Smooth muscle cell of the brain vasculature (primary cell): ENCODE data around the gene SOHLH1.

Experiments used
- DNase-seq: peaks from one replicate; pipeline ENCODE4 v3.0.0-alpha.2; 2012; ENCODE audit warnings: low read depth, low spot score

The SOHLH1 gene

GRCh38 chr9:135704483-135704882 lies 5.2 kb upstream of the SOHLH1 start:
- no peak for DNase-seq

GRCh38 chr9:135703726-135704125 lies 4.4 kb upstream of the SOHLH1 start:
- no peak for DNase-seq

GRCh38 chr9:135701959-135702721 lies 2.9 kb upstream of the SOHLH1 start, which contains the start of gene KCNT1:
Gene KCNT1, plus strand, starts transcription at chr9:135702185. Its CDS starts 74 bp downstream, at chr9:135702259.
- DNase-seq = no peak

- no peak for DNase-seq
These were observed 2.0 kb upstream of the SOHLH1 start for GRCh38 chr9:135701067-135701958.

- DNase-seq = no peak
These were observed 1.2 kb upstream of the SOHLH1 start for GRCh38 chr9:135700525-135700924.

- no peak for DNase-seq
These were observed 514 bp downstream of the SOHLH1 start for GRCh38 chr9:135698767-135699166.

- DNase-seq = no peak
These were observed 1.0 kb downstream of the SOHLH1 start for GRCh38 chr9:135698236-135698635.

- DNase-seq = no peak
These were observed 2.1 kb downstream of the SOHLH1 start for GRCh38 chr9:135697226-135697625.

- no peak for DNase-seq
These were observed 2.8 kb downstream of the SOHLH1 start for GRCh38 chr9:135696446-135696845.

- no peak for DNase-seq
These were observed 3.6 kb downstream of the SOHLH1 start for GRCh38 chr9:135695642-135696041.

GRCh38 chr9:135695036-135695435 lies 4.2 kb downstream of the SOHLH1 start:
- DNase-seq = no peak

- no peak for DNase-seq
These were observed 4.9 kb downstream of the SOHLH1 start for GRCh38 chr9:135694414-135694813.

GRCh38 chr9:135693771-135694170 lies 5.5 kb downstream of the SOHLH1 start:
- no peak for DNase-seq

- no peak for DNase-seq
These were observed 6.0 kb downstream of the SOHLH1 start for GRCh38 chr9:135693265-135693664.

- no peak for DNase-seq
These were observed 6.9 kb downstream of the SOHLH1 start for GRCh38 chr9:135692410-135692809.

GRCh38 chr9:135690836-135691570 lies 8.3 kb downstream of the SOHLH1 start:
- no peak for DNase-seq

GRCh38 chr9:135689011-135689410 lies 10.3 kb downstream of the SOHLH1 start:
- DNase-seq = no peak

GRCh38 chr9:135687216-135687615 lies 12.1 kb downstream of the SOHLH1 start:
- no peak for DNase-seq

- DNase-seq = no peak
These were observed 14.6 kb downstream of the SOHLH1 start for GRCh38 chr9:135684691-135685090.

- no peak for DNase-seq
These were observed 15.8 kb downstream of the SOHLH1 start for GRCh38 chr9:135683401-135684034.

GRCh38 chr9:135681161-135681560 lies 18.1 kb downstream of the SOHLH1 start:
- DNase-seq = no peak
